K562 (cell line): ENCODE measurements around the gene ABCA3. TPM values are rescaled to one million over a fixed set of nuclear protein-coding genes. Genes with fewer than 3 reads are reported as not detected.

Experiments
- ELK1 ChIP-seq: sonication (generic); formaldehyde crosslinking; IDR thresholded peaks from 2 replicates; pipeline ENCODE4 v1.8.1; 2022; ENCODE audit warnings: missing genetic modification reagents
- EP300 ChIP-seq: IDR thresholded peaks from 2 replicates; pipeline ENCODE4 v1.6.1; 2012; ENCODE audit warnings: low read length, improper control_type of control experiment
- EP400 ChIP-seq: fragments of 450-650 bp; IDR thresholded peaks from 2 replicates; pipeline ENCODE4 v1.6.1; 2017; ENCODE audit warnings: antibody characterized with exemption, mild to moderate bottlenecking, moderate library complexity
- HEY1 ChIP-seq: fragments of 250-450 bp; sonication (Bioruptor Pico); IDR thresholded peaks from 2 replicates; pipeline ENCODE4 v1.5.0; 2020; ENCODE audit warnings: mild to moderate bottlenecking, moderate library complexity, borderline replicate concordance
- HMGXB4 ChIP-seq: sonication (generic); formaldehyde crosslinking; IDR thresholded peaks from 2 replicates; pipeline ENCODE4 v1.8.1; 2023; ENCODE audit warnings: mild to moderate bottlenecking, missing genetic modification reagents
- NFE2L1 ChIP-seq: fragments of 450-650 bp; IDR thresholded peaks from 2 replicates; pipeline ENCODE4 v1.6.1; 2016; ENCODE audit warnings: missing genetic modification characterization, low read depth, mild to moderate bottlenecking, missing compliant biosample characterization, moderate library complexity, borderline replicate concordance
- NR0B1 ChIP-seq: fragments of 450-650 bp; IDR thresholded peaks from one replicate; pipeline ENCODE4 v1.6.1; 2018; ENCODE audit warnings: mild to moderate bottlenecking, moderate library complexity; ENCODE audit not compliant: partially characterized antibody
- SAFB ChIP-seq: fragments of 200-400 bp; formaldehyde crosslinking; IDR thresholded peaks from 2 replicates; pipeline ENCODE4 v1.6.1; 2017; ENCODE audit warnings: low read depth, low read length, borderline replicate concordance
- STAT5B ChIP-seq: fragments of 250-450 bp; sonication (Bioruptor Pico); IDR thresholded peaks from 2 replicates; pipeline ENCODE4 v1.8.0; 2021; ENCODE audit warnings: mild to moderate bottlenecking, inconsistent platforms
- U2AF2 ChIP-seq: fragments of 200-400 bp; formaldehyde crosslinking; optimal IDR thresholded peaks from 2 replicates; pipeline ENCODE3; 2017; ENCODE audit warnings: low read depth, mild to moderate bottlenecking, low read length
- ZBTB43 ChIP-seq: sonication (generic); formaldehyde crosslinking; IDR thresholded peaks from 2 replicates; pipeline ENCODE4 v1.8.0; 2023; ENCODE audit warnings: mild to moderate bottlenecking, missing genetic modification reagents
- ZNF133 ChIP-seq: fragments of 250-450 bp; sonication (Bioruptor Pico); IDR thresholded peaks from 2 replicates; pipeline ENCODE4 v1.4.0; 2020; ENCODE audit warnings: mild to moderate bottlenecking
- ZNF140 ChIP-seq: fragments of 250-450 bp; sonication (Bioruptor Pico); IDR thresholded peaks from 2 replicates; pipeline ENCODE4 v1.8.0; 2021; ENCODE audit warnings: moderate library complexity, mild to moderate bottlenecking, inconsistent platforms
- ZNF311 ChIP-seq: fragments of 250-450 bp; sonication (Bioruptor Pico); IDR thresholded peaks from 2 replicates; pipeline ENCODE4 v1.4.0; 2020; ENCODE audit warnings: mild to moderate bottlenecking, moderate library complexity
- ZNF431 ChIP-seq: sonication (generic); formaldehyde crosslinking; IDR thresholded peaks from 2 replicates; pipeline ENCODE4 v1.8.0; 2022; ENCODE audit warnings: mild to moderate bottlenecking, missing genetic modification reagents
- polyA plus RNA-seq, 8 experiments: library from polyadenylated mRNA; depleted of rRNA in 4 of 8; stranded (reverse) in 5 of 8; unstranded in 3 of 8; fragments of >200 nt; fragmentation: Nextera tagmentation in 2 of 8; fragmentation: Illumina TruSeq in 1 of 8; extraction: Ambion mirVana in 2 of 8; extraction: Trizol in 1 of 8; gene quantifications; 2 replicates each; pipeline versions ENCODE4 v1.2.1 to v1.2.3, GENCODE V29; 2011 to 2014; ENCODE audit warnings: inconsistent platforms in 1 of 8, missing spikeins in 1 of 8
- total RNA-seq, 7 experiments: library from RNA; depleted of rRNA in 6 of 7; stranded (reverse); fragments of >200 nt in 6 of 7; fragmentation: Illumina TruSeq in 2 of 7; extraction: Trizol in 2 of 7; gene quantifications; 2 replicates each; pipeline versions ENCODE4 v1.2.1 to v1.2.3, GENCODE V29; 2011 to 2021; ENCODE audit warnings: low replicate concordance in 1 of 7

The ABCA3 gene
- total and polyA plus RNA-seq, 9 of the 15 experiments (the other 6 are each of a cell fraction or from before 2014, with no cell fraction given) = 0.66 to 23.7 (median 6.9) TPM

- TF ChIP-seq NR0B1 = no peak
- no peak for TF ChIP-seq STAT5B
- no peak for TF ChIP-seq ZNF133 (CRISPR knock-in tag)
- TF ChIP-seq ZNF311 = no peak
- peak; percentile 25; the same call in 1 of the 2 replicates for TF ChIP-seq ZBTB43 (CRISPR knock-in tag)
- TF ChIP-seq ELK1 (CRISPR knock-in tag) = 0 out of 2 replicates have a peak, but pooled peaks have one; percentile 15
- peak; percentile 74; the same call in 1 of the 2 replicates for TF ChIP-seq ZNF431 (CRISPR knock-in tag)
- no peak; the same call in none of the 2 replicates for TF ChIP-seq HMGXB4 (CRISPR knock-in tag)
- peak; percentile 46; the same call in 1 of the 2 replicates for TF ChIP-seq EP300
- peak; percentile 87 for TF ChIP-seq SAFB
- no peak for TF ChIP-seq NFE2L1 (tag)
- no peak for TF ChIP-seq ZNF140 (CRISPR knock-in tag)
- TF ChIP-seq U2AF2 = no peak
- peak; percentile 100 for TF ChIP-seq EP400
- TF ChIP-seq HEY1 (CRISPR knock-in tag) = no peak; the same call in 1 of the 2 replicates
Observed at GRCh38 chr16:2267913-2268666, 72.4 kb downstream of the ABCA3 start, which contains the start of gene RNPS1 (continued).
